Gastroesophageal sphincter (tissue), 4 donors: ENCODE measurements around the gene GFAP. TPM values are rescaled to one million over a fixed set of nuclear protein-coding genes. Genes with fewer than 3 reads are reported as not detected.

ENCODE experiments used
- ATAC-seq: fragments of 150-250 bp; one replicate; pipeline ENCODE4 v1.9.1; 2016; ENCODE audit warnings: mild to moderate bottlenecking, moderate library complexity
- H3K27ac ChIP-seq, 4 donors: fragments of 200-600 bp; sonication (generic) in 3 of 4; 1 replicate in 3 of 4; 2 replicates in 1 of 4; pipeline ENCODE4 v1.5.1; 2016 to 2019
- H3K27me3 ChIP-seq: fragments of 200-600 bp; sonication (generic); one replicate; pipeline ENCODE4 v1.5.1; 2019
- H3K36me3 ChIP-seq, 2 donors: fragments of 200-600 bp; sonication (generic); one replicate each; pipeline ENCODE4 v1.5.1; 2019; ENCODE audit warnings: control low read depth in 1 of 2
- H3K4me1 ChIP-seq, 3 donors: fragments of 200-600 bp; sonication (generic); 1 replicate in 2 of 3; 2 replicates in 1 of 3; pipeline ENCODE4 v1.5.1; 2016 to 2019; ENCODE audit warnings: control low read depth in 2 of 3
- H3K4me3 ChIP-seq, 2 donors: fragments of 200-600 bp; sonication (generic); one replicate each; pipeline ENCODE4 v1.5.1; 2019; ENCODE audit warnings: mild to moderate bottlenecking in 1 of 2, moderate library complexity in 1 of 2
- H3K9me3 ChIP-seq, 3 donors: fragments of 200-600 bp; sonication (generic); one replicate each; pipeline ENCODE4 v1.5.1; 2017 to 2019; ENCODE audit warnings: control low read depth in 2 of 3
- CTCF ChIP-seq, 4 experiments: fragments of 200-600 bp in 2 of 4; fragments of 450-650 bp in 2 of 4; sonication (generic) in 1 of 4; IDR thresholded peaks; one replicate each; pipeline ENCODE4 v1.5.1; 2017 to 2019; ENCODE audit warnings: antibody characterized with exemption in 4 of 4, mild to moderate bottlenecking in 2 of 4, moderate library complexity in 2 of 4
- EP300 ChIP-seq: sonication (generic); formaldehyde crosslinking; IDR thresholded peaks from one replicate; pipeline ENCODE4 v1.6.1; 2017; ENCODE audit warnings: antibody characterized with exemption, mild to moderate bottlenecking
- POLR2A ChIP-seq, 2 donors: fragments of 450-650 bp; IDR thresholded peaks; one replicate each; pipeline ENCODE4 v1.6.1; 2017; ENCODE audit warnings: antibody characterized with exemption in 2 of 2, mild to moderate bottlenecking in 2 of 2, moderate library complexity in 1 of 2
- POLR2AphosphoS5 ChIP-seq: sonication (generic); formaldehyde crosslinking; IDR thresholded peaks from one replicate; pipeline ENCODE4 v1.6.1; 2017; ENCODE audit warnings: antibody characterized with exemption
- WGBS, 2 donors: methylation state at CpG; one replicate each; pipeline ENCODE4 v1.1.5; 2018; ENCODE audit warnings: low coverage in 1 of 2; 5-methylcytosine and 5-hydroxymethylcytosine counted together
- total RNA-seq, 4 donors: library from RNA; depleted of rRNA; stranded (reverse); fragments of >200 nt; gene quantifications; one replicate each; pipeline ENCODE4 v1.1.0, GENCODE V29; 2016

GFAP gene
- total RNA-seq, 4 donors from 2014 or later: 0.77 to 3.8 (median 1.1) TPM; not detected in 1

- WGBS, 2 donors: 82 to 100% methylated on average over 1 to 5 of the region's 5 CpGs
- Histone ChIP-seq H3K4me1 (peaks cover 0 to under 1% (median 0%) of the 10 kb centered on the region in 3 donors), H3K4me3 (no peak overlapping the region), H3K27me3 (no peaks in the 10 kb centered on the region), H3K27ac (no peak overlapping the region), H3K9me3 (no peaks in the 10 kb centered on the region), H3K36me3 (peaks cover 3 to 99% of the 10 kb centered on the region in 2 donors)
- no peak for ATAC-seq
- TF ChIP-seq CTCF (IDR thresholded peaks at IDR 0.05) (no peak), EP300 (no peak), POLR2AphosphoS5 (no peak), POLR2A (IDR thresholded peaks at IDR 0.05) (no peak)
Measured at GRCh38 chr17:44877121-44877520, 38.2 kb downstream of the GFAP start.

- no peaks in the 10 kb centered on the region for H3K9me3 ChIP-seq
- 85 to 100% methylated on average over 1 to 2 of the region's 6 CpGs for WGBS, 2 donors
- no peaks in the 10 kb centered on the region for H3K27me3 ChIP-seq
- no peak overlapping the region for H3K27ac ChIP-seq
- TF ChIP-seq EP300 (no peak), POLR2AphosphoS5 (no peak)
- H3K4me3 ChIP-seq: no peak overlapping the region
- H3K4me1 ChIP-seq: peaks cover 0 to 5% (median 0%) of the 10 kb centered on the region in 3 donors
- peaks cover 3 to 99% of the 10 kb centered on the region in 2 donors for H3K36me3 ChIP-seq
- ATAC-seq: no peak
Measured at GRCh38 chr17:44875761-44876160, 39.5 kb downstream of the GFAP start.

GRCh38 chr17:44872131-44872768, 43.0 kb downstream of the GFAP start:
- TF ChIP-seq POLR2AphosphoS5 (peak; percentile 91), CTCF (IDR thresholded peaks at IDR 0.05) (no peak), POLR2A (IDR thresholded peaks at IDR 0.05) (no peak)
- Histone ChIP-seq H3K9me3 (no peaks in the 10 kb centered on the region), H3K36me3 (peaks cover 0 to 99% of the 10 kb centered on the region in 2 donors), H3K4me1 (peaks cover 0 to 5% (median 0%) of the 10 kb centered on the region in 3 donors), H3K27me3 (no peaks in the 10 kb centered on the region), H3K4me3 (no peak overlapping the region), H3K27ac (peak overlapping the region in 2 of 4 donors; percentile 50 to 52)
- ATAC-seq: peak; percentile 91
- 71 to 86% methylated on average over 5 of the region's 9 CpGs for WGBS, 2 donors

- H3K4me1 ChIP-seq: peaks cover 0 to 5% (median 0%) of the 10 kb centered on the region in 3 donors
- ATAC-seq: no peak
Measured at GRCh38 chr17:44871556-44871955, 43.7 kb downstream of the GFAP start.

GRCh38 chr17:44867841-44868240, 47.5 kb downstream of the GFAP start:
- H3K4me3 ChIP-seq: no peak overlapping the region
- H3K27ac ChIP-seq: peak overlapping the region in 3 of 4 donors; percentile 33 to 68 (median 56)
- H3K27me3 ChIP-seq: no peaks in the 10 kb centered on the region
- H3K9me3 ChIP-seq: no peaks in the 10 kb centered on the region
- TF ChIP-seq POLR2AphosphoS5: peak; percentile 36
- no peak for TF ChIP-seq POLR2A (IDR thresholded peaks at IDR 0.05)
- no peak for TF ChIP-seq EP300
- no peak for TF ChIP-seq CTCF (IDR thresholded peaks at IDR 0.05)
- H3K36me3 ChIP-seq: peaks cover 0 to 97% of the 10 kb centered on the region in 2 donors
- peak; percentile 30 for ATAC-seq
- 60 to 62% methylated on average over 1 to 3 of the region's 3 CpGs for WGBS, 2 donors
- peaks cover 0 to 5% (median 0%) of the 10 kb centered on the region in 3 donors for H3K4me1 ChIP-seq

More at GRCh38 chr17:44871556-44871955, 43.7 kb downstream of the GFAP start:
- H3K27ac ChIP-seq: peak overlapping the region in 2 of 4 donors; percentile 50 to 52
- H3K36me3 ChIP-seq: peaks cover 0 to 99% of the 10 kb centered on the region in 2 donors
- no peak for TF ChIP-seq POLR2A (IDR thresholded peaks at IDR 0.05)
- TF ChIP-seq POLR2AphosphoS5: no peak
- no peak for TF ChIP-seq CTCF (IDR thresholded peaks at IDR 0.05)
- TF ChIP-seq EP300: no peak
- no peaks in the 10 kb centered on the region for H3K27me3 ChIP-seq
- WGBS, 2 donors: 100% methylated on average over 1 of the region's 12 CpGs; no CpG with 5 or more reads in 1 of the 2 donors
- H3K4me3 ChIP-seq: no peak overlapping the region
- no peaks in the 10 kb centered on the region for H3K9me3 ChIP-seq
